ENCODE data around the gene ADAMTS17. TPM values are rescaled to one million over a fixed set of nuclear protein-coding genes. Genes with fewer than 3 reads are reported as not detected.

ADAMTS17 gene
- total RNA-seq, 1 experiment from 2014 or later = 0.16 TPM

Other genes with a start within 250 kb of the ADAMTS17 start
- not detected in 2 replicates for gene CERS3, start 187.0 kb upstream of the ADAMTS17 start, total RNA-seq (2014; rRNA removed; shearing (Covaris generic))

Data from A172 (cell line).